ENCODE results near the gene CMSS1.
"Not testable (repeated sequence)": the region's sequence is repeated elsewhere in the genome, so short reads cannot be mapped to it uniquely, and the experiment has no call there.

Gene CMSS1

GRCh38 chr3:100206687-100207086 is 389.0 kb downstream of the CMSS1 start:
- DNase-seq (ENCODE audit: extremely low read depth in 1 of 2, low read depth in 1 of 2) = no peak

- DNase-seq (ENCODE audit: extremely low read depth in 1 of 2, low read depth in 1 of 2) = no peak
Observed at GRCh38 chr3:100207886-100208285, 390.2 kb downstream of the CMSS1 start.

DNA sequence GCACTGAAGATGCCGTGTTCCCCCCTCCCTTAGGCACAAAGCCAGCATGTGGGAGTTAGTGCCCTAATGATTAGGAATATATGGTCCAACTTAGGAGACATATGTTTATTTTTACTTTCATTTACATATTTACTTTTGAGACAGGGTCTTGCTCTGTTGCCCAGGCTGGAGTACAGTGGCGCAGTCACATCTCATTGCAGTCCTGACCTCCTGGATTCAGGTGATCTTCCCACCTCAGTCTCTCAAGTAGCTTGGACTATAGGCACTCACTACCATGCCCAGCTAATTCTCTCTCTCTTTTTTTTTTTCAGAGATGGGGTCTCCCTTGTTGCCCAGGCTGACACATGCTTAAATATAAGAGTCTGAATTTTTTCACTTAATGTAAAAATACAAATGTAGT is 391.5 kb downstream of the CMSS1 start:
- DNase-seq (ENCODE audit: extremely low read depth in 1 of 2, low read depth in 1 of 2) = no peak

DNA sequence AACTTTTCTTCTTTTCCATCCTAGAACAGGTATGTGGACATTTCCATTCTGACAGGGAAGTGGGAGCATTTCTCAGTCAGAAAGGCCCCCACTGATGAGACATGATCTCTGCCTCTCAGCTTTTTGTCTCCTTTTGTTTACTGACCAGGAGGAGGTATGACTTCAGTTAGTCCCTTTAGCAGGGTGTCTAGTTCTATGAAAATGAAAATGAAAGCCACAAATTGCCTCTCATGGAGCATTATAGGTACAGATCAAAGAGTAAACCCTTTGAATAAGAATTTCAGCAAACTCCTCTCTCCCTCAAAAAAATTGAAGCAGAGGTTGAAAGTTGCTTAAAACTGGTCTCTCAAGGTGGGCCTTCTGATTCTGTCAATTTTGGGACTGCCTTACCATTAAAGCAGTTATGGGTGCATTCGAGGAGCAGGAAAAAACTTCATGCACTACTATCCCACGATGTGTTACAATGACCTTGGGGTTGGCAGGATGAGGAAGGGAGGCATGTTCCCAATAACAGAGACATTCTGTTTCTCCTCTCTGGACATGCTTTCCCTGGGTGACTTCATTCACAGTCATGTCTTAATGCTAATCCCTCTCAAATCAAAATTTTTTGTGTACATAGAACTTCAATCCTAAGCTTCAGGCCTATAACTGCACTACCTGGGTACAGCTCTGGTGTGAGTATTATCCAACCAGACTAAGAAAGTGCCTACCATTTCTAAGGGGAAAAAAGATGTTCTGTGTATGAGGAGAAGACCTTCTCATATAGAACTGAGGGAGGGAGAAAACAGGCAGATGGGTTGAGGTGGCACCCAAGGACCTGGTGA is 392.5 kb downstream of the CMSS1 start:
- no peak for DNase-seq (ENCODE audit: extremely low read depth in 1 of 2, low read depth in 1 of 2)

- DNase-seq (ENCODE audit: extremely low read depth in 1 of 2, low read depth in 1 of 2) = no peak
Observed at GRCh38 chr3:100210772-100211135, 393.1 kb downstream of the CMSS1 start.

- DNase-seq (ENCODE audit: extremely low read depth in 1 of 2, low read depth in 1 of 2) = no peak
Observed at GRCh38 chr3:100213891-100214573, 396.4 kb downstream of the CMSS1 start.

- DNase-seq (ENCODE audit: extremely low read depth in 1 of 2, low read depth in 1 of 2) = no peak
Observed at GRCh38 chr3:100214574-100214964, 396.9 kb downstream of the CMSS1 start.

DNA sequence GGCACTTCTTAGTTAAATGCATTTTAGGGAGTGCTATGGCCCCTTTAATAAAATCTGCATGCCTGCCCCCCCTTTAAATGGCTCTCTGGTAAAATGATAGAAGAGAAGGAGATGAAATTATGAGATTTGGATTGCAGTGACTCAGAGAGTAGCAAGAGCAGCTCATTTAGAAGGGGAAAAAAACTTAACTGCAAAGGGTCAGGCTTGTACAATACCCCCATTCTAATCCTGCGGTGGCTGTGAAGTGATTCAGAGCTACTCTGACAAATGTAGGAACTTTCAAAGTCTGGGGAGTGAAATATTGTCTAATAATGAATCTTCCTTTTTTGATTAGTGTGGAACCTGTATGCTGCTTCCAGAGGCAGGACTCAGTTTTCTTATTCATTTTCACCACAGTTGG is 399.1 kb downstream of the CMSS1 start:
- no peak for DNase-seq (ENCODE audit: extremely low read depth in 1 of 2, low read depth in 1 of 2)

- no peak for DNase-seq (ENCODE audit: extremely low read depth in 1 of 2, low read depth in 1 of 2)
Observed at GRCh38 chr3:100221159-100221558, 403.5 kb downstream of the CMSS1 start.

GRCh38 chr3:100225193-100225592 is 407.5 kb downstream of the CMSS1 start:
- no peak for DNase-seq (ENCODE audit: extremely low read depth in 1 of 2, low read depth in 1 of 2)

- DNase-seq (ENCODE audit: extremely low read depth in 1 of 2, low read depth in 1 of 2) = no peak
Observed at GRCh38 chr3:100225883-100226282, 408.2 kb downstream of the CMSS1 start.

GRCh38 chr3:100226712-100227429 is 409.2 kb downstream of the CMSS1 start:
- DNase-seq (ENCODE audit: extremely low read depth in 1 of 2, low read depth in 1 of 2) = no peak

DNA sequence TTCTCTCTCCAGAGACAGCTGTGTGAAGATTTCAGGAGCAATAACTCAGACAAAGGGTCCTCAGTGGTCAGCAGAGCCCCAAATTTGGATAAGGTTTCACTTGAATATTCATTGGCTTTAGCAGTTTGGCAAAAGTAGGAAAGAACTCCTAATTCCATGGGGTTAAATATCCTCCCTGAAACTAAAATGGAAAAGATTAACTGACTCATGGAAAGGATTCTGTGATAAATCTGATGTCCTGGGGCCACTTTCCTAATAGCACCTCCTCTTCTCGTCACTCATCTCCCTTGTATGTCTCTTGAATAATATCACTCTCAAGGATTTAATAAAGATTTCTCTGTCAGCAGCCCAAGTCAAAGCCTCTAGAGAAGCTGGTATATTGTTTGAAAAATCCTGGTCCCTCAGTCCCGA is 409.9 kb downstream of the CMSS1 start:
- DNase-seq (ENCODE audit: extremely low read depth in 1 of 2, low read depth in 1 of 2) = no peak

GRCh38 chr3:100228247-100228646 is 410.6 kb downstream of the CMSS1 start:
- no peak for DNase-seq (ENCODE audit: extremely low read depth in 1 of 2, low read depth in 1 of 2)

DNA sequence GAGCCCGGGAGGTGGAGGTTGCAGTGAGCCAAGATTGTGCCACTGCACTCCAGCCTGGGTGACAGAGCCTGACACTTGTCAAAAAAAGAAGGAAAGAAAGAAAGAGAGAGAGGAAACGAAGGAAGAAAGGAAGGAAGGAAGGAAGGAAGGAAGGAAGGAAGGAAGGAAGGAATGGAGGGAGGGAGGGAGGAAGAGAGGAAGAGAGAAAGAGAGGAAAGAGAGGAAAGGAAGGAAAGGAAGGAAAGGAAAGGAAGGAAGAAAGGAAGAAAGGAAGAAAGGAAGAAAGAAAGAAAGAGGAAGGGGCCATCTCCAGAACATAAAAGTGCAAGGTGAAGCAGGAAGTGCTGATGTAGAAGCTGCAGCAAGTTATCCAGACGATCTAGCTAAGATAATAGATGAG is 411.5 kb downstream of the CMSS1 start:
- not testable (repeated sequence) for DNase-seq (ENCODE audit: extremely low read depth in 1 of 2, low read depth in 1 of 2)

GRCh38 chr3:100230710-100231109 is 413.0 kb downstream of the CMSS1 start:
- no peak for DNase-seq (ENCODE audit: extremely low read depth in 1 of 2, low read depth in 1 of 2)
